OCI-LY7 (cell line): ENCODE measurements around the gene CENPC. TPM values are rescaled to one million over a fixed set of nuclear protein-coding genes. Genes with fewer than 3 reads are reported as not detected.

ENCODE experiments used
- BruUV-seq: library from RNA; stranded (reverse); fragments of 400-500 nt; replicated peaks from 2 replicates; lab custom pipeline; 2021; lab: Mats Ljungman, UMichigan
- CTCF ChIA-PET: fragments of 300-600 bp; sonication (Branson Sonifier 250); formaldehyde crosslinking; loops from one replicate; lab custom pipeline; 2022; ENCODE audit warnings: antibody characterized with exemption; ENCODE audit not compliant: unreplicated experiment; lab: Charles Lee
- POLR2A ChIA-PET: fragments of 300-600 bp; sonication (Branson Sonifier 250); formaldehyde crosslinking; loops from one replicate; lab custom pipeline; 2022; ENCODE audit warnings: antibody characterized with exemption; lab: Charles Lee
- DNase-seq: peaks from one replicate; pipeline ENCODE4 v3.0.0-alpha.2; 2015; ENCODE audit warnings: low spot score
- H2AFZ ChIP-seq: fragments of 200-600 bp; sonication (generic), shearing (Covaris generic); 2 replicates; pipeline ENCODE4 v1.6.1; 2014; ENCODE audit warnings: mild to moderate bottlenecking, antibody characterized with exemption, low read length, moderate library complexity
- H3K27ac ChIP-seq: fragments of 200-600 bp; sonication (generic); 2 replicates; pipeline ENCODE4 v1.5.1; 2014; ENCODE audit warnings: mixed run types, low read depth, mild to moderate bottlenecking, moderate library complexity, low read length, inconsistent platforms; ENCODE audit not compliant: poor library complexity, severe bottlenecking
- H3K36me3 ChIP-seq: fragments of 200-600 bp; sonication (generic); 2 replicates; pipeline ENCODE4 v1.6.1; 2014; ENCODE audit warnings: mild to moderate bottlenecking, antibody characterized with exemption, low read length, moderate library complexity, mixed read lengths; ENCODE audit not compliant: insufficient read depth
- H3K4me1 ChIP-seq: fragments of 200-600 bp; sonication (generic); 2 replicates; pipeline ENCODE4 v1.5.1; 2014; ENCODE audit warnings: mild to moderate bottlenecking, low read length; ENCODE audit not compliant: insufficient read depth, poor library complexity, severe bottlenecking
- H3K4me2 ChIP-seq: fragments of 200-600 bp; sonication (generic); 2 replicates; pipeline ENCODE4 v1.6.1; 2014; ENCODE audit warnings: mild to moderate bottlenecking, low read length
- H3K4me3 ChIP-seq: fragments of 200-600 bp; sonication (generic); 2 replicates; pipeline ENCODE4 v1.5.1; 2014; ENCODE audit warnings: mild to moderate bottlenecking, low read depth, low read length; ENCODE audit not compliant: poor library complexity, severe bottlenecking
- H3K79me2 ChIP-seq: fragments of 200-600 bp; sonication (generic); 2 replicates; pipeline ENCODE4 v1.6.1; 2016; ENCODE audit warnings: low read depth, mild to moderate bottlenecking, low read length, moderate library complexity, mixed read lengths; ENCODE audit not compliant: insufficient read depth
- H3K9me2 ChIP-seq: fragments of 200-600 bp; sonication (generic); 2 replicates; pipeline ENCODE4 v1.6.1; 2016; ENCODE audit warnings: mild to moderate bottlenecking, low read length, mixed read lengths; ENCODE audit not compliant: insufficient read depth
- H3K9me3 ChIP-seq: fragments of 200-600 bp; sonication (generic); 2 replicates; pipeline ENCODE4 v1.6.1; 2014; ENCODE audit warnings: mild to moderate bottlenecking, mixed run types, low read length, mixed read lengths
- H4K20me1 ChIP-seq: fragments of 200-600 bp; sonication (generic); 2 replicates; pipeline ENCODE4 v1.6.1; 2014; ENCODE audit warnings: mild to moderate bottlenecking, antibody characterized with exemption, low read length, moderate library complexity, mixed read lengths; ENCODE audit not compliant: insufficient read depth
- EZH2phosphoT487 ChIP-seq: fragments of 200-600 bp; sonication (generic); IDR thresholded peaks from 2 replicates; pipeline ENCODE4 v1.6.1; 2018; ENCODE audit warnings: low read depth, borderline replicate concordance, mild to moderate bottlenecking, mixed run types, antibody characterized with exemption, low read length, moderate library complexity, mixed read lengths
- intact Hi-C: fragments of 100-400 bp; cut with micrococcal nuclease; formaldehyde crosslinking; loops from one replicate; pipeline ENCODE4 v1.10.0; 2022; ENCODE audit not compliant: unreplicated experiment
- total RNA-seq, 2 experiments: library from RNA; depleted of rRNA in 1 of 2; stranded (reverse); fragments of >200 nt in 1 of 2; shearing (Covaris generic) in 1 of 2; gene quantifications; 2 replicates each; pipeline ENCODE4 v1.2.3, GENCODE V29; 2014 to 2022
- TF ChIP-seq, protein P1 (sequence below): fragments of 200-600 bp; sonication (generic); conservative IDR thresholded peaks from 2 replicates; pipeline ENCODE4 v1.5.1; 2014; ENCODE audit warnings: mild to moderate bottlenecking, antibody characterized with exemption, low read length, moderate library complexity, mixed read lengths

Gene CENPC
- total RNA-seq, 2 experiments from 2014 or later, result 46.2 to 55.4 TPM

DNA sequence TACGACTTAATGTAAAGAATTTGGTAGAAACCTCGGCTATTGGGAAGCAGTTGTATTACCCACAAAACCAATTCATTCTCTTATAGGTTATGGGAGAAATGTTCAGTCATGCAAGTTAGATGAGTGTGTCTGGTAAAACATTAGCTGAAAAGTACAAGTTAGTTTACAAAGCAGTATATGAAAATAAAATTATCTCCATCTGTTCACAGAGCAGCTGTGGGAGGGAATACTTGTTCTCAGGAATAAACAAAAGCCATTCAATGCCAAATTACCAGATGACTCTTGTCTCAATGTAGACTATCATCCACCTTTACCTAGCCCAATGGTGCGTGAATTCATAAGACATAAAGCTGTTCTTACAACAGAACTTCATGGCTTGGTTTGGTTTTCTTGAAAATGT, 41.9 kb upstream of the CENPC start:
- no peak overlapping the region for H2AFZ ChIP-seq
- H3K9me3 ChIP-seq, result no peaks in the 10 kb centered on the region
- H3K4me3 ChIP-seq, result no peak overlapping the region
- H4K20me1 ChIP-seq, result no peaks in the 10 kb centered on the region
- H3K36me3 ChIP-seq, result peaks cover 98% of the 10 kb centered on the region
- no peaks in the 10 kb centered on the region for H3K9me2 ChIP-seq
- no peaks in the 10 kb centered on the region for H3K4me1 ChIP-seq
- no peak for TF ChIP-seq EZH2phosphoT487
- TF ChIP-seq, protein P1, sequence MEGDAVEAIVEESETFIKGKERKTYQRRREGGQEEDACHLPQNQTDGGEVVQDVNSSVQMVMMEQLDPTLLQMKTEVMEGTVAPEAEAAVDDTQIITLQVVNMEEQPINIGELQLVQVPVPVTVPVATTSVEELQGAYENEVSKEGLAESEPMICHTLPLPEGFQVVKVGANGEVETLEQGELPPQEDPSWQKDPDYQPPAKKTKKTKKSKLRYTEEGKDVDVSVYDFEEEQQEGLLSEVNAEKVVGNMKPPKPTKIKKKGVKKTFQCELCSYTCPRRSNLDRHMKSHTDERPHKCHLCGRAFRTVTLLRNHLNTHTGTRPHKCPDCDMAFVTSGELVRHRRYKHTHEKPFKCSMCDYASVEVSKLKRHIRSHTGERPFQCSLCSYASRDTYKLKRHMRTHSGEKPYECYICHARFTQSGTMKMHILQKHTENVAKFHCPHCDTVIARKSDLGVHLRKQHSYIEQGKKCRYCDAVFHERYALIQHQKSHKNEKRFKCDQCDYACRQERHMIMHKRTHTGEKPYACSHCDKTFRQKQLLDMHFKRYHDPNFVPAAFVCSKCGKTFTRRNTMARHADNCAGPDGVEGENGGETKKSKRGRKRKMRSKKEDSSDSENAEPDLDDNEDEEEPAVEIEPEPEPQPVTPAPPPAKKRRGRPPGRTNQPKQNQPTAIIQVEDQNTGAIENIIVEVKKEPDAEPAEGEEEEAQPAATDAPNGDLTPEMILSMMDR, result no peak
- CTCF ChIA-PET, result interaction anchor here (1.0 kb wide), 1 partner anchor 113 kb away, joined by 3 read pairs; no protein-coding TSS in a partner anchor
- POLR2A ChIA-PET, result interaction anchor here (0.7 to 2.1 kb wide), 5 partner anchors 10 to 106 kb away, joined by 3 to 10 read pairs (median 3); no protein-coding TSS in a partner anchor
- no TSS peak for BruUV-seq
- DNase-seq, result no peak
- H3K4me2 ChIP-seq, result no peak overlapping the region
- no peak overlapping the region for H3K27ac ChIP-seq
- intact Hi-C loops, result no loop called here
- no peaks in the 10 kb centered on the region for H3K79me2 ChIP-seq

- Histone ChIP-seq H3K4me2 (no peak overlapping the region), H3K36me3 (peaks cover 99% of the 10 kb centered on the region), H3K27ac (no peak overlapping the region), H2AFZ (no peak overlapping the region), H3K9me2 (no peaks in the 10 kb centered on the region), H4K20me1 (no peaks in the 10 kb centered on the region), H3K4me1 (peaks cover 12% of the 10 kb centered on the region), H3K4me3 (no peak overlapping the region), H3K79me2 (no peaks in the 10 kb centered on the region), H3K9me3 (no peaks in the 10 kb centered on the region)
- DNase-seq, result no peak
- no TSS peak for BruUV-seq
- intact Hi-C loops, result no loop called here
- CTCF ChIA-PET, result no interaction called here
- POLR2A ChIA-PET, result no interaction called here
- no peak for TF ChIP-seq EZH2phosphoT487
- TF ChIP-seq, protein P1, result no peak
Observed at GRCh38 chr4:67584496-67584895, 39.2 kb upstream of the CENPC start.

DNA sequence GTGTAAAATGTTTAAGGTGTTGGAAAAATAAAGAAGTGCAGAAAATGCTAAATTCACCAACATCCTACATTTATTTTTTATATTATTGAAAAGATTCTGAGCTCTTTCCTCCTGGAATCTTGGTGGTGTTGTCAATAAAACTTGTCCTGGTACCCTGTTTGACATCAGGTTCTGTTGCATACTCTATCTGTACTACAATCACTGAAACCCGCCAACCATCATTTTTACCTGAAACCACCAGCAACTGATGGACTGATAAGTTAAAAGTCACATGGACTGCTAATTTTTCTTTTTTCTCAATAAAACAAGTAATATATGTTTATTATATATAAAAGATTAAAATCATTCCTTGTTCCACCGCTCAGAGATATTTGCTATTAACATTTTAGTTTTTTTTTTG, 36.6 kb upstream of the CENPC start:
- TF ChIP-seq EZH2phosphoT487, result no peak
- TF ChIP-seq, protein P1, result no peak
- Histone ChIP-seq H2AFZ (no peak overlapping the region), H3K9me3 (0 out of 2 replicates have a peak, but pooled peaks cover 6% of the 10 kb centered on the region), H3K36me3 (peaks cover 98% of the 10 kb centered on the region), H4K20me1 (no peaks in the 10 kb centered on the region), H3K4me1 (peaks cover 25% of the 10 kb centered on the region), H3K9me2 (no peaks in the 10 kb centered on the region), H3K4me2 (no peak overlapping the region), H3K4me3 (no peak overlapping the region), H3K27ac (no peak overlapping the region), H3K79me2 (peaks cover 10% of the 10 kb centered on the region; the same call in 1 of the 2 replicates)
- intact Hi-C loops, result loop anchor here (1.0 kb wide), 1 partner anchor 33 kb away; no protein-coding TSS in a partner anchor
- no TSS peak for BruUV-seq
- ChIA-PET CTCF (no interaction called here), POLR2A (interaction anchor here (1.4 kb wide), 1 partner anchor 38 kb away, joined by 3 read pairs; no protein-coding TSS in a partner anchor)
- no peak for DNase-seq
